Gastrocnemius medialis (tissue), 4 donors: Measurements from ENCODE around the gene CDCP2. TPM values are rescaled to one million over a fixed set of nuclear protein-coding genes. Genes with fewer than 3 reads are reported as not detected.
"Not testable (repeated sequence)": the region's sequence is repeated elsewhere in the genome, so short reads cannot be mapped to it uniquely, and the experiment has no call there.

ENCODE experiments used
- ATAC-seq, 2 donors: fragments of 150-250 bp; one replicate each; pipeline ENCODE4 v1.9.1; 2016
- DNase-seq, 2 donors: peaks; one replicate each; pipeline ENCODE4 v3.0.0-alpha.2; 2019
- H3K27ac ChIP-seq, 4 donors: fragments of 200-600 bp; sonication (generic); 1 replicate in 1 of 4; 2 replicates in 3 of 4; pipeline ENCODE4 v1.5.1; 2016 to 2018; ENCODE audit warnings: mild to moderate bottlenecking in 2 of 4, moderate library complexity in 1 of 4
- H3K27me3 ChIP-seq, 3 donors: fragments of 200-600 bp; sonication (generic) in 2 of 3; 1 replicate in 1 of 3; 2 replicates in 2 of 3; pipeline versions ENCODE4 v1.5.1 to v1.6.0; 2016 to 2019; ENCODE audit warnings: mild to moderate bottlenecking in 1 of 3, moderate library complexity in 1 of 3
- H3K36me3 ChIP-seq, 2 donors: fragments of 200-600 bp; sonication (generic) in 1 of 2; one replicate each; pipeline ENCODE4 v1.5.1; 2017 to 2018
- H3K4me1 ChIP-seq, 2 donors: fragments of 200-600 bp; sonication (generic) in 1 of 2; one replicate each; pipeline ENCODE4 v1.5.1; 2016 to 2017; ENCODE audit warnings: mild to moderate bottlenecking in 2 of 2
- H3K4me3 ChIP-seq, 4 donors: fragments of 200-600 bp; sonication (generic) in 3 of 4; 1 replicate in 1 of 4; 2 replicates in 3 of 4; pipeline ENCODE4 v1.5.1; 2016 to 2019; ENCODE audit warnings: mild to moderate bottlenecking in 2 of 4
- H3K9me3 ChIP-seq, 3 donors: fragments of 200-600 bp; sonication (generic) in 2 of 3; 1 replicate in 1 of 3; 2 replicates in 2 of 3; pipeline ENCODE4 v1.5.1; 2016 to 2019
- CTCF ChIP-seq, 5 experiments: fragments of 450-650 bp in 3 of 5; fragments of 200-600 bp in 2 of 5; sonication (generic) in 2 of 5; IDR thresholded peaks in 4 of 5; conservative IDR thresholded peaks in 1 of 5; 1 replicate in 4 of 5; 2 replicates in 1 of 5; pipeline ENCODE4 v1.5.1; 2016 to 2019; ENCODE audit warnings: antibody characterized with exemption in 5 of 5, mild to moderate bottlenecking in 3 of 5, moderate library complexity in 3 of 5
- POLR2A ChIP-seq, 2 donors: fragments of 450-650 bp; IDR thresholded peaks; one replicate each; pipeline ENCODE4 v1.6.1; 2017; ENCODE audit warnings: antibody characterized with exemption in 2 of 2, mild to moderate bottlenecking in 2 of 2, moderate library complexity in 2 of 2
- in situ Hi-C, 4 donors: fragments of 200-750 bp; cut with MboI; loops; one replicate each; pipeline versions ENCODE4 v1.15.0 to v1.8.0; 2017; ENCODE audit warnings: low sequenced_read_pairs in 4 of 4
- intact Hi-C: fragments of 100-400 bp; cut with DNase I; formaldehyde crosslinking; loops from one replicate; pipeline ENCODE4 v1.15.1; 2023; ENCODE audit warnings: low total_unique reads
- total RNA-seq, 4 donors: library from RNA; depleted of rRNA; stranded (reverse); fragments of >200 nt; gene quantifications; one replicate each; pipeline versions ENCODE4 v1.1.0 to v1.2.3, GENCODE V29; 2016

Gene CDCP2
- total RNA-seq, 4 donors from 2014 or later, result not detected

- intact Hi-C loops, result no loop called here
- Histone ChIP-seq H3K9me3 (no peaks in the 10 kb centered on the region), H3K4me3 (no peak overlapping the region), H3K4me1 (no peaks in the 10 kb centered on the region), H3K36me3 (no peaks in the 10 kb centered on the region), H3K27me3 (no peaks in the 10 kb centered on the region), H3K27ac (no peak overlapping the region)
- TF ChIP-seq CTCF (IDR thresholded peaks at IDR 0.05 in 4 of 5, conservative IDR thresholded peaks at IDR 0.05 in 1 of 5) (no peak), POLR2A (IDR thresholded peaks at IDR 0.05) (no peak)
- DNase-seq (no peak), ATAC-seq (no peak)
- in situ Hi-C loops, result loop anchor here in 1 of 4 donors (25.0 kb wide), 1 partner anchor 705 kb away; the partner anchor contains the start of gene TTC22
These were observed 45.7 kb downstream of the CDCP2 start for GRCh38 chr1:54107131-54107530.

GRCh38 chr1:54105736-54106269 is 47.0 kb downstream of the CDCP2 start:
- no peaks in the 10 kb centered on the region for H3K9me3 ChIP-seq
- in situ Hi-C loops (loop anchor here in 1 of 4 donors (25.0 kb wide), 1 partner anchor 706 kb away; the partner anchor contains the start of gene TTC22), intact Hi-C loops (no loop called here)
- no peak overlapping the region for H3K27ac ChIP-seq
- ATAC-seq (no peak), DNase-seq (no peak)
- no peaks in the 10 kb centered on the region for H3K36me3 ChIP-seq
- H3K4me1 ChIP-seq, result no peaks in the 10 kb centered on the region
- TF ChIP-seq CTCF (IDR thresholded peaks at IDR 0.05 in 4 of 5, conservative IDR thresholded peaks at IDR 0.05 in 1 of 5) (no peak), POLR2A (IDR thresholded peaks at IDR 0.05) (no peak)
- H3K4me3 ChIP-seq, result no peak overlapping the region
- no peaks in the 10 kb centered on the region for H3K27me3 ChIP-seq

- in situ Hi-C loops, result loop anchor here in 1 of 4 donors (25.0 kb wide), 1 partner anchor 707 kb away; the partner anchor contains the start of gene TTC22
- Histone ChIP-seq H3K27ac (no peak overlapping the region), H3K4me3 (no peak overlapping the region), H3K4me1 (no peaks in the 10 kb centered on the region), H3K36me3 (no peaks in the 10 kb centered on the region), H3K9me3 (no peaks in the 10 kb centered on the region), H3K27me3 (no peaks in the 10 kb centered on the region)
- no peak for DNase-seq
- TF ChIP-seq CTCF (IDR thresholded peaks at IDR 0.05 in 4 of 5, conservative IDR thresholded peaks at IDR 0.05 in 1 of 5) (no peak), POLR2A (IDR thresholded peaks at IDR 0.05) (no peak)
- intact Hi-C loops, result no loop called here
- ATAC-seq, result no peak
These were observed 47.7 kb downstream of the CDCP2 start for GRCh38 chr1:54105080-54105479.

GRCh38 chr1:54104613-54105012 is 48.2 kb downstream of the CDCP2 start:
- H3K27ac ChIP-seq, H3K9me3 ChIP-seq, DNase-seq, H3K27me3 ChIP-seq, intact Hi-C loops, H3K36me3 ChIP-seq, H3K4me3 ChIP-seq, ATAC-seq, H3K4me1 ChIP-seq: not testable (repeated sequence)
- in situ Hi-C loops, result loop anchor here in 1 of 4 donors (25.0 kb wide), 1 partner anchor 708 kb away; the partner anchor contains the start of gene TTC22

- ATAC-seq, result no peak
- DNase-seq, result no peak
- H3K36me3 ChIP-seq, result no peaks in the 10 kb centered on the region
- no peaks in the 10 kb centered on the region for H3K4me1 ChIP-seq
- intact Hi-C loops, result no loop called here
- in situ Hi-C loops, result loop anchor here in 1 of 4 donors (25.0 kb wide), 1 partner anchor 709 kb away; the partner anchor contains the start of gene TTC22
- H3K27ac ChIP-seq, result no peak overlapping the region
- no peak overlapping the region for H3K4me3 ChIP-seq
- no peak for TF ChIP-seq CTCF (IDR thresholded peaks at IDR 0.05 in 4 of 5, conservative IDR thresholded peaks at IDR 0.05 in 1 of 5)
- no peak for TF ChIP-seq POLR2A (IDR thresholded peaks at IDR 0.05)
- no peaks in the 10 kb centered on the region for H3K9me3 ChIP-seq
- no peaks in the 10 kb centered on the region for H3K27me3 ChIP-seq
These were observed 49.4 kb downstream of the CDCP2 start for GRCh38 chr1:54103414-54103813.
